NT2/D1 (cell line): ENCODE results near the gene CRELD1.

ENCODE experiments used
- YY1 ChIP-seq: IDR thresholded peaks from 2 replicates; pipeline ENCODE4 v1.6.1; 2011; ENCODE audit not compliant: insufficient read length, insufficient read depth
- ZNF274 ChIP-seq: IDR thresholded peaks from 2 replicates; pipeline ENCODE4 v1.6.1; 2011; ENCODE audit warnings: mild to moderate bottlenecking, low read depth, low read length

DNA sequence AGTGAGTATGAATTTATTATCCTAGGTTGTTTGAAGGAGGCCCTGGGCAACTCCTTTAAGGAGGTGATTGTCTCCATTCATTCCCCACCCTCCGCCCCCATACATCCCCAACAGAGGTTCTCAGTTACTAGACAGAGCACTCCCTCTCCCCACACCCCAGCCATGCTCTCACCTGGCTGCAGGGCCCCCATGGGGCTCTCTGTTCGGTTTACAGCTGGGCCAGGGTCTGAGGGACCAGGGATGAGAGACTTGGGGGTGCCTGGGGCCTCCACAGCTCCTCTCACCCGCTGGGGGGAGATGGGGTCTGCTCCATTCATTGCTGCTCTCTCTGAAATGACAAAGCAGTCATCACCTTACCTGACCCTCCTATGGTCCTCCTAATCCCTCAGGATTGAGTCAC, 15.0 kb downstream of the CRELD1 start:
- TF ChIP-seq YY1 (no peak), ZNF274 (no peak)
